Mesodermal cell (in vitro differentiated cells): ENCODE data around the gene SLC25A40.

Source experiments
- H3K27ac ChIP-seq: 2 replicates; pipeline ENCODE4 v1.7.0; 2013; ENCODE audit warnings: mild to moderate bottlenecking, low read depth, low read length, moderate library complexity; ENCODE audit not compliant: severe bottlenecking
- H3K36me3 ChIP-seq: 2 replicates; pipeline ENCODE4 v1.7.1; 2013; ENCODE audit warnings: mild to moderate bottlenecking, low read length, moderate library complexity; ENCODE audit not compliant: control insufficient read depth, insufficient read depth
- H3K4me1 ChIP-seq: one replicate; pipeline ENCODE4 v1.7.1; 2013; ENCODE audit warnings: mild to moderate bottlenecking, low read length; ENCODE audit not compliant: insufficient read depth, control insufficient read depth, poor library complexity, severe bottlenecking
- H3K4me3 ChIP-seq: 2 replicates; pipeline ENCODE4 v1.7.0; 2013; ENCODE audit warnings: low read length, control low read depth, mild to moderate bottlenecking; ENCODE audit not compliant: insufficient read depth, poor library complexity, severe bottlenecking; ENCODE audit errors: extremely low read depth
- H3K9me3 ChIP-seq: 2 replicates; pipeline ENCODE4 v1.7.1; 2013; ENCODE audit warnings: mild to moderate bottlenecking, low read length, moderate library complexity; ENCODE audit not compliant: control insufficient read depth

SLC25A40 gene

DNA sequence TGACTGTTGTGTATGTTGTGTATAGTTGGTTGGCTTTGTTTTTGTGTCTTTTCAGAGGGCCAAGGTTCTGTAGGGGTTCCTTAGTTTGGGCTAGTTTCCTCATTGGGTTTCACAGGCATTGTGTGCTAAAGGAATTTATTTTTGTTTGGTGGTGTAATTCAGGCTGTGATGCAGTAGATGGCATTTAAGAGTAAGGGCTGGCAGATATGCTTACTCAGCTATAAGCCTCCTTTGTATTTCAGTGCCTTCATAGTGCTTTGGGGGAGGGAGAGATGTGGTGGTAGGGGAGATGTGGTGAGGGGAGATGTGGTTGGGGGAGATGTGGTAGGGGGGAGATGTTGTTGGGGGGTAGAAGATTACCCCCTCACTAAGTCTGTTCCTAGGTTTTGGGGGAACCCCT, 91.7 kb downstream of the SLC25A40 start:
- Histone ChIP-seq H3K4me1 (no peaks in the 10 kb centered on the region), H3K27ac (no peak overlapping the region), H3K4me3 (no peak overlapping the region), H3K36me3 (no peaks in the 10 kb centered on the region), H3K9me3 (no peaks in the 10 kb centered on the region)
